ENCODE measurements around the gene NOL11. TPM values are rescaled to one million over a fixed set of nuclear protein-coding genes. Genes with fewer than 3 reads are reported as not detected.

The NOL11 gene
- total RNA-seq, 2 donors from 2014 or later, result 48.3 to 60.7 TPM

GRCh38 chr17:67716405-67716798 lies 1.3 kb upstream of the NOL11 start:
- no peak overlapping the region for H3K27ac Mint-ChIP-seq

GRCh38 chr17:67717192-67717623 lies 528 bp upstream of the NOL11 start:
- no peak for DNase-seq
- Histone ChIP-seq H3K4me3 (ENCODE audit: low read length) (peak overlapping the region; percentile 93), H3K4me1 (ENCODE audit: control insufficient read depth, insufficient read depth, low read length) (peaks cover 2% of the 10 kb centered on the region), H3K36me3 (ENCODE audit: control insufficient read depth, insufficient read depth, low read length) (peaks cover 24% of the 10 kb centered on the region), H3K9ac (ENCODE audit: extremely low read depth, low read length, poor library complexity, severe bottlenecking) (peak overlapping the region; percentile 94), H3K27me3 (ENCODE audit: control insufficient read depth, insufficient read depth, low read length, poor library complexity, severe bottlenecking) (no peaks in the 10 kb centered on the region), H3K9me3 (ENCODE audit: control insufficient read depth, low read length) (peaks cover 9% of the 10 kb centered on the region), H3K27ac (ENCODE audit: low read depth, low read length) (no peak overlapping the region)
- no peaks in the 10 kb centered on the region for H3K27me3 Mint-ChIP-seq (ENCODE audit: insufficient read depth)
- WGBS, 2 experiments (ENCODE audit: insufficient coverage in 1 of 2, insufficient read length in 1 of 2), result 0 to 4% methylated on average over 3 to 5 of the region's 5 CpGs
- H3K36me3 Mint-ChIP-seq (ENCODE audit: low read depth), result peaks cover 19% of the 10 kb centered on the region
- H3K4me1 Mint-ChIP-seq, result peaks cover 4% of the 10 kb centered on the region
- H3K9me3 Mint-ChIP-seq, result peaks cover 9% of the 10 kb centered on the region
- peak overlapping the region; percentile 90 for H3K27ac Mint-ChIP-seq
- H3K4me3 Mint-ChIP-seq, result peak overlapping the region; percentile 96
- TF ChIP-seq, protein P1, sequence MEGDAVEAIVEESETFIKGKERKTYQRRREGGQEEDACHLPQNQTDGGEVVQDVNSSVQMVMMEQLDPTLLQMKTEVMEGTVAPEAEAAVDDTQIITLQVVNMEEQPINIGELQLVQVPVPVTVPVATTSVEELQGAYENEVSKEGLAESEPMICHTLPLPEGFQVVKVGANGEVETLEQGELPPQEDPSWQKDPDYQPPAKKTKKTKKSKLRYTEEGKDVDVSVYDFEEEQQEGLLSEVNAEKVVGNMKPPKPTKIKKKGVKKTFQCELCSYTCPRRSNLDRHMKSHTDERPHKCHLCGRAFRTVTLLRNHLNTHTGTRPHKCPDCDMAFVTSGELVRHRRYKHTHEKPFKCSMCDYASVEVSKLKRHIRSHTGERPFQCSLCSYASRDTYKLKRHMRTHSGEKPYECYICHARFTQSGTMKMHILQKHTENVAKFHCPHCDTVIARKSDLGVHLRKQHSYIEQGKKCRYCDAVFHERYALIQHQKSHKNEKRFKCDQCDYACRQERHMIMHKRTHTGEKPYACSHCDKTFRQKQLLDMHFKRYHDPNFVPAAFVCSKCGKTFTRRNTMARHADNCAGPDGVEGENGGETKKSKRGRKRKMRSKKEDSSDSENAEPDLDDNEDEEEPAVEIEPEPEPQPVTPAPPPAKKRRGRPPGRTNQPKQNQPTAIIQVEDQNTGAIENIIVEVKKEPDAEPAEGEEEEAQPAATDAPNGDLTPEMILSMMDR (conservative IDR thresholded peaks at IDR 0.05), result no peak

More at GRCh38 chr17:67716405-67716798, 1.3 kb upstream of the NOL11 start:
- peaks cover 9% of the 10 kb centered on the region for H3K9me3 ChIP-seq (ENCODE audit: control insufficient read depth, low read length)
- H3K36me3 Mint-ChIP-seq (ENCODE audit: low read depth), result peaks cover 11% of the 10 kb centered on the region
- no peak overlapping the region for H3K4me3 Mint-ChIP-seq
- no peaks in the 10 kb centered on the region for H3K27me3 ChIP-seq (ENCODE audit: control insufficient read depth, insufficient read depth, low read length, poor library complexity, severe bottlenecking)
- peaks cover 9% of the 10 kb centered on the region for H3K9me3 Mint-ChIP-seq
- H3K36me3 ChIP-seq (ENCODE audit: control insufficient read depth, insufficient read depth, low read length), result peaks cover 16% of the 10 kb centered on the region
- TF ChIP-seq, protein P1 (conservative IDR thresholded peaks at IDR 0.05), result no peak
- H3K27me3 Mint-ChIP-seq (ENCODE audit: insufficient read depth), result no peaks in the 10 kb centered on the region
- H3K27ac ChIP-seq (ENCODE audit: low read depth, low read length), result no peak overlapping the region
- peaks cover 2% of the 10 kb centered on the region for H3K4me1 ChIP-seq (ENCODE audit: control insufficient read depth, insufficient read depth, low read length)
- peaks cover 4% of the 10 kb centered on the region for H3K4me1 Mint-ChIP-seq
- no peak overlapping the region for H3K9ac ChIP-seq (ENCODE audit: extremely low read depth, low read length, poor library complexity, severe bottlenecking)
- DNase-seq, result no peak
- peak overlapping the region; percentile 93 for H3K4me3 ChIP-seq (ENCODE audit: low read length)
- WGBS, 2 experiments (ENCODE audit: insufficient coverage in 1 of 2, insufficient read length in 1 of 2), result 96 to 100% methylated on average over 1 to 6 of the region's 6 CpGs

DNA sequence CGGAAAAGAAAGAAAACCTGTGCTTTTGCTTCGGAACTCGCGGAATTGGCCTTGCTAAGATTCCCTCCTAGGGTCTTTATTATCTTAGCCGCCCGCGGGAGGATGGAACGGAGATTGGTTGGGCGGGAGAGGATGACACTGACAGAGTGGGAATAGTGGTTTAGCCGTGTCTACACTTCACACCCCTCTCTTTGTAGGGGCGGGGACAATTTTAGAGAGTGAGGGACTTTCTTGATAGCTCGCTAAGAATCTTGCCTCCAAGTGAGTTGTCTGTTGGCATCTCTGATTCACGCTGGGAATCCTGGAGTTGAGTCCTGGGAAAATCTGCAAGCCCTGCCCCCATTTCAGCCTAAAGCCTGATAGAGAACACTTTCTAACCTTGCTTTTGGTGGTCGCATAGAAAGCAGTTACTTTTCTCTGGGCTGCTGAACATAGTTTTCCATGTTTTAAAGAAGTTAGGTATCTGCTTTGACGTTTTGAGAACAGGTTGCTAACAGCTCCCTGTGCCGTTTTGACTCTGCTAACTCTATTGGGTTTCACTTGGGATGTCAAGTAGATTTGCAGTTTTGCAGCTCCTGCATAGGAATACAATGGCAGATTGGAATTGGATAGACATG lies 697 bp downstream of the NOL11 start:
- H3K4me1 ChIP-seq (ENCODE audit: control insufficient read depth, insufficient read depth, low read length), result peaks cover 2% of the 10 kb centered on the region
- peak overlapping the region; percentile 99 for H3K27ac Mint-ChIP-seq
- H3K9me3 Mint-ChIP-seq, result peaks cover 2% of the 10 kb centered on the region
- H3K4me3 ChIP-seq (ENCODE audit: low read length), result peak overlapping the region; percentile 93
- H3K9me3 ChIP-seq (ENCODE audit: control insufficient read depth, low read length), result peaks cover 2% of the 10 kb centered on the region
- TF ChIP-seq, protein P1 (conservative IDR thresholded peaks at IDR 0.05), result no peak
- H3K27me3 ChIP-seq (ENCODE audit: control insufficient read depth, insufficient read depth, low read length, poor library complexity, severe bottlenecking), result no peaks in the 10 kb centered on the region
- no peaks in the 10 kb centered on the region for H3K27me3 Mint-ChIP-seq (ENCODE audit: insufficient read depth)
- WGBS, 2 experiments (ENCODE audit: insufficient coverage in 1 of 2, insufficient read length in 1 of 2), result 1 to 3% methylated on average over 4 to 16 of the region's 16 CpGs
- H3K36me3 ChIP-seq (ENCODE audit: control insufficient read depth, insufficient read depth, low read length), result peaks cover 31% of the 10 kb centered on the region
- H3K4me1 Mint-ChIP-seq, result peaks cover 4% of the 10 kb centered on the region
- H3K4me3 Mint-ChIP-seq, result peak overlapping the region; percentile 96
- H3K27ac ChIP-seq (ENCODE audit: low read depth, low read length), result peak overlapping the region; percentile 74
- peak overlapping the region; percentile 94 for H3K9ac ChIP-seq (ENCODE audit: extremely low read depth, low read length, poor library complexity, severe bottlenecking)
- DNase-seq, result peak; percentile 82
- H3K36me3 Mint-ChIP-seq (ENCODE audit: low read depth), result peaks cover 27% of the 10 kb centered on the region

Data from endodermal cell (in vitro differentiated cells).